NCI-H446 treated with DMSO at 0.1 percent for 48 hours (cell line): ENCODE data around the gene PPTC7.
"Not testable (repeated sequence)": the region's sequence is repeated elsewhere in the genome, so short reads cannot be mapped to it uniquely, and the experiment has no call there.

Experiments used
- DNase-seq: peaks from one replicate; lab custom pipeline; 2025; lab: John Stamatoyannopoulos, UW

Gene PPTC7

DNA sequence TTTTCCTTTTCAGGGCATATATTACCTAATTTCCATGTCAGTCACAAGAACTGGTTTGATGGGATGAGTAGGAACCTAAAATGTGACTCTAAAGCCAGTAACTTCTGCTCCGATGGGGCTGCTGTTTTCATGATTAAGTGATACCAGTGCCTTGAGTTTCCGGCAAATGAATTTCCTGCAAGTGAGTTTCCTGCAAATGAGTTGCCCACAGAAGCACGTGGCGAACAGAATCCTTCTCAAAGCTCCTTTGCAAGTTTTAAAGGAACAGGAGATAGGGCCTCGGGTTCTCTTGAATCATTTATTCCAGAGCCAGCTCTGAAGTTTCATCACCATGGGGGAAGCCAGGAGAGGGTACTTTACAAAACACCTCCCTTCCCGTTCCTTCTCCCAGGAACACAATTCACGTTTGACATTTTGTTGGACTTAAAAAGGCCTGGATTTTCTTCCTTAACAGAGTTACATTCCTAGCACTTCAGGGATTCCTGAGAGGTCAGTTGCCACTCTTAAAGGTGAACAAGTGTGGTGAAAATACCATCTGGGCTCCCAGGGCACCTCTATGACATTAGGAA, 2.2 kb upstream of the PPTC7 start:
- no peak for DNase-seq

DNA sequence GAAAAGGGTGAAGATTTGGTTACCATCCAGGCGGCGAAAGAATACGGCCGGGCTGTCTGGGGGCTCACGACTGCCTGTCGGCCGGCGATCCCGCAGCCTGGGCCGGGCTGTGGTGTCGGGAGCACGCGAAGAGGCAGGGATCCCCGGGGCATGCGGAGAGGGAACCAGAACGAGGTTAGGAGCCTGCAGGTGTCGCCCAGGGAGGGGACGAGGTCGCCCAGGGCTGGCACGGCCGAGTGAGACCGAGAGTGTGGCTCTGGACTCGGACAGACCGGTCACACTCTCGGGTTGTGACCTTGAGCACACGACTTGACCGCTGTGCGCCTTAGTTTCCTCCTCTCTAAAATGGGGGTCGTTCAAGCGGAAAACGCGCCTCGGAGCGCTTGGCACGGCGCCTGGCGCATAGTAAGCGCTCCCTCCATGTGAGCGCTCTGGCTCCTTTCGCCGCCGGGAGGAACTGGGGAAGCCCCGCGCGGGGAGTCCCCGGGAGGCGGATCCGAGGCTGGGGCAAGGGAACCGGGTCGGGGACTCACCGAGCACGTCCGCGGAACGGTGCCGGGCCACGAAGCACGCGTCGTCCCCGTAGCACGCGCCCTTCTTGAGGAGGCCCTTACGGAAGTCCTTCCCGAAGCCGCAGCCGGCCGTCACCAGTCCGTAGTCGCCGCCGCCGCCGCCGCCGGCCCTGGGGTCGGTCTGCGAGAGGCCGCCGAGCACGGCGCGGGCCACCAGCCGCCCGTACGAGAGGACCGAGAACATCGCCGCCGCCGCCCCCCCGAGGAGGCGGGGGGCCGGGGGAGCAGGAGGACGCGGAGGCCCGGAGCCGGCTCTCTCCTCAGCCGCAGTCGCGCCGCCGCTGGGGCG, 612 bp downstream of the PPTC7 start:
- DNase-seq, result peak; percentile 26

DNA sequence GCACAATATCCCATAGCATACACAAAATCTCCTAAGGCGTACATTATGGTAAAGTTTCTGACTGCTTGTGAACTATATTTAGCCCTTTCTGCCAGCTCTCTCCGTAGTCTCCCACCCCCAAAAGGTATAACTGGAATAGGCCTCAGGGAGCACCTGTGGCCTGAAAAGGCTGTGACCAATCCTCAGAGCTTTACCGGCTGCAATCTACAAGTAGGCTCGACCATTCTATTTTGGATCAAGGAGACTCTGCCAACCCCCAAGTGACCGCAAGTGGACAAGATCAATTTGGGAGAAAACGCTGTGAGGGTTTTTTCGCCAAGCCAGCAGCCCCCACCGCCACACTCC, 1.2 kb downstream of the PPTC7 start:
- DNase-seq, result no peak

DNA sequence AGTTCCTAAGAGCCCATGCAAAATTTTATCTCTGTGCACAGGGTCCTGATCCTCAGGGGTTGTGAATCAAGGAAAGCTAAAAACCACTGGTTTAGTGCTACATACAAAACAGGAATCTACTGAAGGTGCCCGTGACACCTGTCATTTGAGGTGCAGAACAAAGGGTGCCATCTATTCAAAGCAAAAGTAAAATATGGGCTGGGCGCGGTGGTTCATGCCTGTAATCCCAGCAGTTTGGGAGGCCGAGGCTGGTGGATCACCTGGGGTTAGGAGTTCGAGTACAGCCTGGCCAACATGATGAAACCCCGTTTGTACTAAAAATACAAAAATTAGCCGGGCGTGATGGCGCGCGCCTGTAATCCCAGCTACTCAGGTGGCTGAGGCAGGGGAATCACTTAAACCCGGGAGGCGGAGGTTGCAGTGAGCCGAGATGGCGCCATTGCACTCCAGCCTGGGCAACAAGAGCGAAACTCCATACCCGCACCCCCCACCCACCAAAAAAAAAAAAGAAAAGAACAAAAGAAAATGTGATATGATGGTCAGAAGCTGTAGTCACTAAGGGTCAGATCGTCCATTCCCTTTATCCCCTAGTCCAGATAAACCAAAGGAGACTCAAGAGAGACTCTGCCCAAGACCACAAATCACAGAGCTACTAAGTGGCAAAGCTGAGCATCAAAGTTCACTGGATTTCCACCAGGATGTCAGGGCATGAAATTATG, 3.4 kb downstream of the PPTC7 start:
- DNase-seq, result no peak

DNA sequence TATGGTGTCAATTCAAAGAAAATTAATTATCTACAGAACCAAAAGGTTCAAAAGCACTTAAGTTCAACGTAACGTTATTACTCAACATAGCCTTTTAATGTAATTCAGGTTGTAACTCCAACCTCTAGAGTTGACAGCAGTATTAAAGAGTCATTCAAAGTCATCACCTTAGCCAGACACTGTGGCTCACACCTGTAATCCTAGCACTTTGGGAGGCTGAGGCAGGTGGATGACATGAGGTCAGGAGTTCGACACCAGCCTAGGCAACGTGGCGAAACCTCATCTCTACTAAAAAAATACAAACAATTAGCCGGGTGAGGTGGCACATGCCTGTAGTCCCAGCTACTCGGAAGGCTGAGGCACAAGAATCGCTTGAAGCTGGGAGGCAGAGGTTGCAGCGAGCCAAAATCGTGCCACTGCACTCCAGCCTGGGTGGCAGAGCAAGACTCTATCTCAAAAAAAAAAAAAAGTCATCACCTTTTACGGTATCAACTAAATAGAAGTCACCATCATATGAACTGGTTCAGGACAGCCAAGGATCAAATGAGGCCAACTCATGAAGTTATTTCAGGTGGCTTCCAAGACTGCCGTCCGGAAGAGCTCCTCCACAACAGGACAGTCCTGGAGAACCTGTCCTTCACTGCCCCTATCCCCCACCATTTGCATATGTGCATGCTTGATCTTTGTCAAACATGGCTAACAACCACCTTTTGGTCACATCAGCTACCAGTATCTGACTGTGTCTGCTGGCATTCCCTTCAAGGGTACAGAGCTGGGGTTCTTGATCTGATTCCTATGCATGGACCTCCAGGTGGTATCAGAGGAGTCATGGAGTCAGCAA, 4.2 kb downstream of the PPTC7 start:
- DNase-seq, result no peak

DNA sequence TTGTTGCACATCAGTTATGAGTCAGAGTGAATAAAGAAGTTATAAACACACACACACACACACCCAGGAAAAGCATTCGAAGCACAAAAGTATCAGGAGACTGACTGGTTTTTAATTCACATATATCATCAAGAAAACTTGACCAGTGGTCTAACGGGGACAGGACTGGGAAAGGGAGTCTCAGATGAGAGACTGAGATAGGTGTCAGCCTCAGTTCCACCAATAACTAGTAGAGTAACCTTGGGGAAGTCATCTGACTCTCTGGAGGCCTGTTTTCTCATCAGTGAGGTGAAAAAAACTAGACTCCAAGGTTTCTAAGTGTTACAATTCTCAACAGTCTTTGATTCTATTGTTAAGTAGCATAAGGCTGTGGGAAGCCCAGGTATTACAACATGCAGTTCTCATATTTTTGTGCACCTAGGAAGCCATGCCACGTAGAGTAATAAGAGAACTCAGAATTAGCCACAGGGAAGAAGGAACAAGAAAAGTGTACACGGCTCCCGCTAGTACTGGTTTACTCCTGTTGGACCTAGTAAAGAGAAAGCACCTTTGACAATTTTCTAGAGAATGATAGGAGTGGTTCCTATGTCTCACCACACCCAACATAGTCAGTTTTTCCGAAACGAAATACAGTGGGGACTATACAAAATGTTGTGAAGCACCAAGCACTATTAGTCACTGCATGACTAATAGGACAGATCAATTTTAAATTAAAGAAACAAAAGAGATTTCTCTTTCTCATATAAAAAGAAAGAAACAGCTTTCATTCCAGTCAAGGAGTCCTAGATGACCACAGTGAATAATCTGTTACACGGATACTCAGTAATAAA, 5.0 kb downstream of the PPTC7 start:
- no peak for DNase-seq

DNA sequence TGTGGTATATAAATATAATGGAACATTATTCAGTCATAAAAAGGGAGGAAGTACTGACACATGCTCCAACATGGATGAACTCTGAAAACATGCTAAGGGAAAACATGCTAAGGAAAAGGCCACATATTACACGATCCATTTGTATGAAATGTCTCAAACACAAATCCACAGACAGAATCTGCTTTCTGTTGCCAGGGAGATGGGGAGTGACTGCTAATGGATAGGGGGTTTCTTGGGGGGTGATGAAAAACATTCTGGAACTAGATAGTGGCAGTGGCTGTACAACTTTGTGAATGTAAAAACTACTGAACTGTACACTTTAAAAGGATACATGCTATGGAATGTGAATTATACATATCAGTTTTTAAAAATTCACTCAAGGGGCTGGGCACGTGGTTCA, 6.6 kb downstream of the PPTC7 start:
- no peak for DNase-seq

DNA sequence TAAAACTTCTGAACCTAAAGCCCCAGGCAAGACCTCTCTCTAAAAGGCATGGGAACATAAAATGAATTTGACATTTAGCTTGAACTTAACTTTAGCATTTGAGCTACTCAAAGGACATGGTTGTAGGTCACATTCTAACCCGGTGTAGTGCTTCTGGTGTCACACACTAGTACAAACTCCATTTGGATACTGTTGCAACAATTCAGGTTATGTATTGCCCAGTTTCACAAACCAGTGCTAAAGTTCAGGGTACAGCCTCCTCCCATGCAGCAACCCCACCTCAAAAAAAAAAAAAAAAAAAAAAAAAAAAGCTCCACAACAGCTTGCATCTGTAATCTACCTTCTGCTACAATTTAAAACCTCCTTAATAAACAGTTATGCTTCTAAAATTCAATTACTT, 7.8 kb downstream of the PPTC7 start:
- DNase-seq, result no peak

DNA sequence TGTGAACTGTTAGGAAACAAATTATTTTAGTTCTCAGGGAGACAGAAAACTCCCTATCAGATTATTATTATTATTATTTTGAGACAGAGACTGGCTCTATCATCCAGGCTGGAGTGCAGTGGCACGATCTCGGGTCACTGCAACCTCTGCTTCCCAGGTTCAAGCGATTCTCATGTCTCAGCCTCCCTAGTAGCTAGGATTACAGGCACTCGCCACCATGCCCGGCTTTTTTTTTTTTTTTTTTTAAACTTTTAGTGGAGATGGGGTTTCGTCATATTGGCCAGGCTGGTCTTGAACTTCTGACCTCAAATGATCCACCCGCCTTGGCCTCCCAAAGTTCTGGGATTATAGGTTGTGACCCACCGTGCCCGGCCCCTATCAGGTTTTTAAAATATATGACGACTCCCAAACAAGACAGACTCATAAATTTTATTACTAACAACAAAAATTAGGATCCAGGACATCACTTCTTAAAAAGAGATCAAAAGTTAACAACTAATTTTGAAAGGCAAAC, 8.3 kb downstream of the PPTC7 start:
- DNase-seq, result not testable (repeated sequence)

DNA sequence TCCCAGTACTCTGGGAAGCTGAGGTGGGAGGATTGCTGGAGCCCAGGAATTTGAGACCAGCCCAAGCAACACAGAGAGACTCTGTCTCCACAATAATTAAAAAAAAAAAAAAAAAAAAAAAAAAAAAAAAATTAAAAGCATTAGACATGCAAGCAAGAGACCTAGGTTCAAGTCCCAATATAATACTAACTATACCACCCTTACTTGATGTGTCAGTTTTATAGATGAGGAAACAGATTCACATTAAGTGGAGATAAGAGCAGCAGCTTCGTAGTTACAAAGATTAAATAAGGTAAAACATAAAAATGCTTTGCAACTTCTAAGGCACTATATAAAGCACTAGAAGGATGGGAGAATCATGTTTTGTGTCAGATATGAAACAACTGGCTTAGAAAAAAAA, 9.1 kb downstream of the PPTC7 start:
- DNase-seq, result no peak

DNA sequence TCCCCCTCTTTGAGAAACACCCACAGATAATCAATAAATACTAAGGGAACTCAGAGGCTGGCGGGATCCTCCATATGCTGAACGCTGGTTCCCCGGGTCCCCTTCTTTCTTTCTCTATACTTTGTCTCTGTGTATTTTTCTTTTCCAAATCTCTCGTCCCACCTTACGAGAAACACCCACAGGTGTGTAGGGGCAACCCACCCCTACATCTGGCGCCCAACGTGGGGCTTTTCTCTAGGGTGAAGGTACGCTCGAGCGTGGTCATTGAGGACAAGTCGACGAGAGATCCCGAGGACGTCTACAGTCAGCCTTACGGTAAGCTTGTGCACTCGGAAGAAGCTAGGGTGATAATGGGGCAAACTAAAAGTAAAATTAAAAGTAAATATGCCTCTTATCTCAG, 12.3 kb downstream of the PPTC7 start:
- DNase-seq, result not testable (repeated sequence)

DNA sequence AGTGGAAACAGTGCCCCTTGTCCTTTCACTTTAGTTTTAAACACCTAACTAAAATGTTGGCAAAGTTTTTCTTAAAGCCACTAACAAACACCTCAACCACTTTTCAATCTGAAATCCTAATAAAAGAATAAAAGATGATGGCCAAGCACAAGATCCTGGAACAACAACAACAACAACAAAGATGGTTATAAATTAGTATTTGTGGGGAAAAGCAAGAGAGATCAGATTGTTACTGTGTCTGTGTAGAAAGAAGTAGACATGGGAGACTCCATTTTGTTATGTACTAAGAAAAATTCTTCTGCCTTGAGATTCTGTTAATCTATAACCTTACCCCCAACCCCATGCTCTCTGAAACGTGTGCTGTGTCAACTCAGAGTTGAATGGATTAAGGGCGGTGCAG, 13.3 kb downstream of the PPTC7 start:
- DNase-seq, result not testable (repeated sequence)

DNA sequence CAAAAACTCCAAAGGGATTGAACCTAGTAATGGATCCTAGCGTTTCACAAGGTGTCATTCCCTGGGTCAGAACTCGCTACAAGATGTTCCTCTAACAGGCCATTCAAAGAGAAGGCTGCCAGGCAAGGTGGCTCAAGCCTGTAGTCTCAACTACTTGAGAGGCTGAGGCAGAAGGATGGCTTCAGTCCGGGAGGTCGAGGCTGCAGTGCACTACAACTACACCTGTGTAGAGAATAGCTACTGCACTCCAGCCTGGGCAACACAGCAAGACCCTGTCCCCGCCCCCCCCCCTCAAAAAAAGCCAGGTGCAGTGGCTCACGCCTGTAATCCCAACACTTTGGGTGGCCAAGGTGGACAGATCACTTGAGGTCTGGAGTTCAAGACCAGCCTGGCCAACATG, 14.4 kb downstream of the PPTC7 start:
- no peak for DNase-seq

DNA sequence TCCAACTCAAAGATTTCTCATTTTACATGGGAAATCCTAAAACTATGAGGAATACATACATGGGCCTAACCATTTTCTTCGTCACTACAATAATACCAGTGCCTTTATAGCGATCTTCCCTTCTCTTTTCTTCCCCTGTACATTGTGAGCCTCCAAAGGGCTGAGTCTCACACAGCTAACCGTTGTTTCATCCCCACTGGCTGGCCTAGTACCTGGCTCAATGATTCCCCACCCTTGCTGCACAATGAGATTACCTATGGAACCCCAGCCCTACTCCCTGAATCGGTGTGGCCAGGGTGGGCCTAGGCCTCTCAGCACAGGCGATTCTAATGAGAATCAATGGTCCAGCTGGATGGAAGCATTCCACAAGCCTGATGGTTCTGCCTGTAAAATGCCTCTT, 16.1 kb downstream of the PPTC7 start:
- DNase-seq, result no peak

DNA sequence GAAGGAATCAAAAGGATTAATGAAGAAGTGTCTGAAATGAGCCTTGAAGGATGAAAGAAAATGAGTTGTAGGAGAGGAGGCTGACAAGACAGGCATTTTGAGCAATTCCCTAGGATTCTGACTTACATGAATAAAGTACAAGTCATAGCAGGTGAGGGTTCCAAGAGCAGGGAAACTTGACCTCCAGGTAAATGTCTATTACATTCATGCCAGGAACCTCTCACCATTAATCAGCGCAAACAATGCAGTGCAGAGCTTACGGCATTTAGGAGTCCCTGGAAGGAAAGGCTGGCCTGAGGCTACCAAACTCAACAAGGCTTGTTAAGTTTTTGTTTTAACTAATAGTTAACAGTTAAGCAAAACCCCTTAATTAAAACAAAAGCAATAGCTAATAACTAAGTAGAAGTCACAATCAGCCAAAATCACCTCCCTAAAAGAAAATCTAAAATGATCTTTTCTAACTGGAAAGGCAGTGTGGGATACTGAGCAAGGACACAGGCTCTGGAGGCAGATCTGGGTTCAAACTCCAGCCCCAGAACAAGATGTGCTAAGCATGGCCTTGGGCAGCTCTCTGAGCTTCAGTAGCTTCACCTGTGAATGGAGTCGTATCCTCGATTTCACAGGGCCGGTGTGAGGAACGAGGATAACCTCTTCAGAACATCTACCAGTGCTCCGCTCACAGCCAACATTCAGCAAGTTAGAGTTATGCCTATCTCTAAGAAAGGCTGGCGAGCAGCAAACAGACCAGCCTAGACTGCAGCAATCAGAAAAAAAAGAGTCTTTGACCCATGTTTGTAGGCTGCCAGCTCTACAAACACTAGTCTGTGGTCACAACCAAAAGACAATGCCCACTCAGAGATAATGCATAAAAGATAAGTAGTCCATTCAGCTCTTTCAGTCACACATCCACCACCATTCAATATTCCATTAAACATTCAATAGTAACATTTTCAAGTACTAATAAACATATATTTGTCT, 16.9 kb downstream of the PPTC7 start:
- DNase-seq, result no peak

DNA sequence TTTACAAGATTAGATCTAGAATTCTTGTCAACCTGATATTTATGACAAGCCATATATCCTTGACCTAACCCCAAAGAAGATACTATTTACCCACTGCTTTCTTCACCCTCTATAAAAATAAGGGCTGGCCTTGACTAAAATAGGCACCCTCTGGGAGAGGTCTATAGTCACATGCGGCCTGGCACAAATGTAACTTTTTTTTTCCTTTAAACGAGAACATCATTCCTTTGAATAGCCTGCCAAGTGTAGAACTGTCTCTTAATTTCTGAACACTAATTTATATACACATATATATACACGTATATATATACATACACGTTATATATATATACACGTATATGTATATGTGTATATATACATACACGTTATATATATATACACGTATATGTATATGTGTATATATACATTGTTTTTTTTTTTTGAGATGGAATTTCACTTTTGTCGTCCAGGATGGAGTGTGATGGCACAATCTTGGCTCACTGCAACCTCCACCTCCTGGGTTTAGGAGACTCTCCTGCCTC, 18.6 kb downstream of the PPTC7 start:
- DNase-seq, result no peak

DNA sequence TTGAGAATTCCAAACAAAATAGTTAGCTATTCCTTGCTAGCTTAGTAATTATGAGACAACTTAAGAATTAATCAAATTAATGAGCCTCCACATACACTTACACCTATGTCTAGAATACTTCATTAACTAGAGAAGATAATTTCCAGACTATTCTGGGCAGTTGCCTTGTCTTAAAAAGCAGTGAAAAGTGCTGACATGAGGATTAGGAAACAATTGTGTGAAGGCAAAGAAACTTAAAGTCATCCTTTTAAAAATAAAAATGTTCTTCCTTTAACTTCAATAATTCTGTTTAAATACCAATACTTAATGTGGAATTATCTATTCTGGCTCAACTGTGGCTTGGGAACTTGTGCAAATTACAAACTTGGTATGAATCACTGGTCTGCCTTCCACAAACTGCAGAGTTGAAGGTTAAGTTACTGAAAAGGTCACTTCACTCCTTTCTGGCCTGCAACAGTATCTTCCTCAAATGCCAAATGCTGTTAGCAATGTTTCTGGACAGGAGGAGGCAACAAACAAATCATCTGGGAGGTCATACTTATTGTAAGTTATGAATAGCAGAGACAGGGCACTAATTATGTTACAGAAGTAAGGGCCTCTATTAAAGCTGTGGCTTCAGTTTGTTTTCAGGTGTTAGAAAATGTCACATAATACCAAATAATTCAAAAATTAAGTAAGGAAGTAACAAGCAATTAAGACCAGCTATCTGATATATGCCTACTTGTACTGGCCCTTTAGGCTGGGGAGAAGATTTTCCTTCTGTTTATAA, 19.2 kb downstream of the PPTC7 start:
- DNase-seq, result no peak

DNA sequence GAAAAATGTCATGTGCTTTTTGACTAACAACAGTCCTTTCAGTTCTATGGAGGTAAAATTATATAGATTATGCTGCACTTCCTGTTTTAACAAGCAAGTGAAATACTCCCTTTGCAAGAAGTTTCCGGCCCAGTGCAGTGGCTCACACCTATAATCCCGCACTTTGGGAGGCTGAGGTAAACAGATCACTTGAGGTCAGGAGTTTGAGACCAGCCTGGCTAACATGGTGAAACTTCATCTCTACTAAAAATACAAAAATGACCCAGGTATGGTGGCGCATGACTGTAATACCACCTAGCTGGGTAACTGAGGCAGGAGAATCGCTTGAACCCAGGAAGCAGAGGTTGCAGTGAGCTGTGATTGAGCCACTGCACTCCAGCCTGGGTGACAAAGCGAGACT, 20.7 kb downstream of the PPTC7 start:
- not testable (repeated sequence) for DNase-seq
